B cell (primary cell): Measurements from ENCODE around the gene VLDLR. TPM values are rescaled to one million over a fixed set of nuclear protein-coding genes. Genes with fewer than 3 reads are reported as not detected.

Source experiments
- ATAC-seq: fragments of 200-7000 bp; cut with Tn5 transposase; one replicate; pipeline ENCODE4 v1.10.0; 2021; ENCODE audit warnings: low read depth, mild to moderate bottlenecking, moderate number of reproducible peaks, moderate library complexity
- CTCF ChIA-PET: fragments of 350-600 bp; sonication (Branson Sonifier 250); formaldehyde crosslinking; loops from one replicate; lab custom pipeline; 2021; ENCODE audit warnings: antibody characterized with exemption, inconsistent platforms; lab: Charles Lee
- POLR2A ChIA-PET: fragments of 350-600 bp; sonication (Branson Sonifier 250); formaldehyde crosslinking; loops from one replicate; lab custom pipeline; 2021; ENCODE audit warnings: antibody characterized with exemption; lab: Charles Lee
- DNase-seq: peaks from one replicate; pipeline ENCODE4 v3.0.0; 2013
- H2AFZ ChIP-seq: 2 replicates; pipeline ENCODE4 v1.6.1; 2012; ENCODE audit warnings: mild to moderate bottlenecking, low read depth, low read length; ENCODE audit not compliant: insufficient read depth, poor library complexity, severe bottlenecking
- H3K27ac ChIP-seq, 2 donors: 1 replicate in 1 of 2; 2 replicates in 1 of 2; pipeline ENCODE4 v1.5.1; 2012 to 2013; ENCODE audit warnings: low read length in 2 of 2, mild to moderate bottlenecking in 2 of 2, moderate library complexity in 1 of 2
- H3K27me3 ChIP-seq, 4 experiments: fragments of 200-600 bp in 1 of 4; sonication (generic) in 1 of 4; replicated peaks in 1 of 4; 1 replicate in 2 of 4; 2 replicates in 2 of 4; pipeline versions ENCODE4 v1.6.1 to v1.7.0; 2013 to 2016; ENCODE audit warnings: low read length in 3 of 4, mild to moderate bottlenecking in 2 of 4, mixed read lengths in 1 of 4, moderate library complexity in 1 of 4; ENCODE audit not compliant: insufficient read depth in 4 of 4, control insufficient read depth in 3 of 4; ENCODE audit errors: control extremely low read depth in 1 of 4
- H3K36me3 ChIP-seq, 2 experiments: replicated peaks in 1 of 2; 1 replicate in 1 of 2; 2 replicates in 1 of 2; pipeline versions ENCODE4 v1.6.1 to v1.7.1; 2013; ENCODE audit warnings: low read length in 1 of 2; ENCODE audit not compliant: insufficient read depth in 2 of 2, control insufficient read depth in 1 of 2; ENCODE audit errors: control extremely low read depth in 1 of 2, extremely low read depth in 1 of 2
- H3K4me1 ChIP-seq, 2 donors: fragments of 200-600 bp in 1 of 2; sonication (generic) in 1 of 2; 1 replicate in 1 of 2; 2 replicates in 1 of 2; pipeline versions ENCODE4 v1.5.1 to v1.6.1; 2013 to 2017; ENCODE audit warnings: low read length in 2 of 2; ENCODE audit not compliant: control insufficient read depth in 2 of 2, insufficient read depth in 2 of 2
- H3K4me2 ChIP-seq: replicated peaks from 2 replicates; pipeline ENCODE3; 2012; ENCODE audit warnings: mild to moderate bottlenecking, low read depth, low read length; ENCODE audit not compliant: poor library complexity, severe bottlenecking
- H3K4me3 ChIP-seq, 5 experiments: fragments of 200-600 bp in 1 of 5; sonication (generic) in 1 of 5; 1 replicate in 3 of 5; 2 replicates in 2 of 5; pipeline versions ENCODE4 v1.5.1 to v1.7.0; 2011 to 2016; ENCODE audit warnings: low read length in 4 of 5, mild to moderate bottlenecking in 4 of 5, low read depth in 2 of 5, control low read depth in 1 of 5, moderate library complexity in 1 of 5; ENCODE audit not compliant: insufficient read depth in 1 of 5; ENCODE audit errors: control extremely low read depth in 1 of 5, extremely low read depth in 1 of 5
- H3K79me2 ChIP-seq: fragments of 200-600 bp; sonication (generic); one replicate; pipeline ENCODE4 v1.6.0; 2016; ENCODE audit warnings: low read length; ENCODE audit not compliant: control insufficient read depth, insufficient read depth
- H3K9ac ChIP-seq: fragments of 200-600 bp; sonication (generic); 2 replicates; pipeline ENCODE4 v1.6.1; 2017; ENCODE audit warnings: mild to moderate bottlenecking, low read length, moderate library complexity
- H3K9me3 ChIP-seq, 3 donors: one replicate each; pipeline versions ENCODE4 v1.6.1 to v1.7.1; 2013; ENCODE audit warnings: low read length in 2 of 3; ENCODE audit not compliant: control insufficient read depth in 2 of 3, insufficient read depth in 1 of 3; ENCODE audit errors: control extremely low read depth in 1 of 3
- H4K20me1 ChIP-seq: 2 replicates; pipeline ENCODE4 v1.6.0; 2012; ENCODE audit warnings: mild to moderate bottlenecking, low read length; ENCODE audit not compliant: insufficient read depth, control insufficient read depth, poor library complexity, severe bottlenecking
- H3K27ac Mint-ChIP-seq: one replicate; pipeline ENCODE4 v1.8.0; 2021; ENCODE audit warnings: mixed read lengths
- H3K27me3 Mint-ChIP-seq: one replicate; pipeline ENCODE4 v1.8.0; 2021; ENCODE audit warnings: mixed read lengths
- H3K4me1 Mint-ChIP-seq: one replicate; pipeline ENCODE4 v1.8.0; 2021; ENCODE audit warnings: mixed read lengths
- H3K4me3 Mint-ChIP-seq: one replicate; pipeline ENCODE4 v1.8.0; 2021; ENCODE audit warnings: mixed read lengths
- H3K9me3 Mint-ChIP-seq: one replicate; pipeline ENCODE4 v1.8.0; 2022; ENCODE audit warnings: mixed read lengths; ENCODE audit not compliant: insufficient read depth
- EZH2 ChIP-seq: IDR thresholded peaks from 2 replicates; pipeline ENCODE4 v1.6.1; 2012; ENCODE audit warnings: borderline replicate concordance, low read depth, mild to moderate bottlenecking, moderate library complexity, low read length; ENCODE audit not compliant: insufficient read depth, poor library complexity, severe bottlenecking
- WGBS: methylation state at CpG from one replicate; pipeline ENCODE4 v1.1.5; 2013; ENCODE audit warnings: missing lambda C conversion rate; ENCODE audit not compliant: insufficient coverage; 5-methylcytosine and 5-hydroxymethylcytosine counted together
- intact Hi-C: fragments of 100-400 bp; cut with micrococcal nuclease; formaldehyde crosslinking; loops from one replicate; pipeline ENCODE4 v1.10.0; 2022
- polyA plus RNA-seq: library from polyadenylated mRNA; depleted of rRNA; stranded (reverse); fragments of >200 nt; gene quantifications from 2 replicates; pipeline ENCODE4 v1.2.3, GENCODE V29; 2012
- total RNA-seq, 2 donors: library from RNA; stranded (reverse); fragments of 120-200 nt in 1 of 2; gene quantifications; 1 replicate in 1 of 2; 2 replicates in 1 of 2; pipeline versions ENCODE4 v1.2.3 to v1.2.4, GENCODE V29; 2013 to 2022
- TF ChIP-seq, protein P1 (sequence below): fragments of 200-600 bp; IDR thresholded peaks from one replicate; pipeline ENCODE4 v1.8.0; 2022; ENCODE audit warnings: antibody characterized with exemption, mild to moderate bottlenecking

VLDLR gene
- total and polyA plus RNA-seq, 2 donors (not counting 1 experiment from before 2014, with no cell fraction given): 0.03 TPM; not detected in 1

DNA sequence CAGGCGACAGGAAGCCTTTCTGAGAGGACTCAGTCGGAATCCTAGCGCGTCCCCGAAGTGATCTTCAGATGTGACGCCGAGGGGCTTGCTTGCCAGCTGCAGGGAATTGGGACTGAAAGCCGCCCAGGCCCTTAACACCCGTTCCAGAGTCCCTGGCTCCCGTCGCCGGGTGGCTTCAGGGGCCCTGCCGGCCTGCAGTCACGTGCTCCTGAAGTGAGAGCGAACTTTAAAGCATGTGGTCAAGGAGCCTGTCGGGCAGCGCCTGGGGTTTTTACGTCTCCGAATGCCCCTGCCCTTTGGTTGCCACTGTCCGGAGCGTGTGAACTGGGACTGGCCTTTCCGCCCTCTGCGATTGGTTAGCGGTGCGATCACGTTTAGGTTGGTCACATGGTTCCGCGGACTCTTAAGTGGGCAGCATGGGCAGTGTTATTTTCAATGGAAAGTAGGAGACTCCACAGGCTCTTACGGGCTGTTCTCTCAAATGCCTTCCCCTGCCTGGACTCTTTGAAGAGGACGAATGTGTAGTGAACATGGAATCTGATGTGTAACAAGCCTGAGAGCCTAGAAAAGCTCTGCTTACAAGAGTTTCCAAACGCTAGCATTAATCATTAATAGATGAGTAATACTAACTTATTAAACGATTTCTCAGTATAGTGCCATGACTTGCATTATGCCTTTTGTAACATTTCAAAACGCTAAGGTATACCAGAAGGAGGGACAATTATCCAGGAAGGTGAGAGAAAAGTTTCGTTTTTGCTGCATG lies 1.9 kb downstream of the VLDLR start:
- H3K4me2 ChIP-seq: peak overlapping the region; percentile 85
- no peak for ATAC-seq
- peaks cover 0 to 45% (median 25%) of the 10 kb centered on the region in 4 experiments for H3K27me3 ChIP-seq
- intact Hi-C loops: no loop called here
- DNase-seq: peak; percentile 4
- no peaks in the 10 kb centered on the region for H3K79me2 ChIP-seq
- peak overlapping the region; percentile 67 for H2AFZ ChIP-seq
- H3K36me3 ChIP-seq: no peaks in the 10 kb centered on the region
- H4K20me1 ChIP-seq: no peaks in the 10 kb centered on the region
- peak overlapping the region in 2 of 5 experiments; percentile 8 to 44 for H3K4me3 ChIP-seq
- no peaks in the 10 kb centered on the region for H3K9me3 Mint-ChIP-seq
- peak overlapping the region; percentile 79 for H3K4me3 Mint-ChIP-seq
- H3K4me1 Mint-ChIP-seq: peaks cover 20% of the 10 kb centered on the region
- H3K27ac ChIP-seq: no peak overlapping the region
- peaks cover 59% of the 10 kb centered on the region for H3K27me3 Mint-ChIP-seq
- 23% methylated on average over 28 of the region's 34 CpGs for WGBS
- CTCF ChIA-PET: no interaction called here
- H3K9me3 ChIP-seq: peaks cover 0 to 6% (median 0%) of the 10 kb centered on the region in 3 donors
- H3K9ac ChIP-seq: peak overlapping the region; percentile 58
- POLR2A ChIA-PET: no interaction called here
- H3K4me1 ChIP-seq: peaks cover 17 to 24% of the 10 kb centered on the region in 2 donors
- H3K27ac Mint-ChIP-seq: no peak overlapping the region
- no peak for TF ChIP-seq EZH2
- TF ChIP-seq, protein P1, sequence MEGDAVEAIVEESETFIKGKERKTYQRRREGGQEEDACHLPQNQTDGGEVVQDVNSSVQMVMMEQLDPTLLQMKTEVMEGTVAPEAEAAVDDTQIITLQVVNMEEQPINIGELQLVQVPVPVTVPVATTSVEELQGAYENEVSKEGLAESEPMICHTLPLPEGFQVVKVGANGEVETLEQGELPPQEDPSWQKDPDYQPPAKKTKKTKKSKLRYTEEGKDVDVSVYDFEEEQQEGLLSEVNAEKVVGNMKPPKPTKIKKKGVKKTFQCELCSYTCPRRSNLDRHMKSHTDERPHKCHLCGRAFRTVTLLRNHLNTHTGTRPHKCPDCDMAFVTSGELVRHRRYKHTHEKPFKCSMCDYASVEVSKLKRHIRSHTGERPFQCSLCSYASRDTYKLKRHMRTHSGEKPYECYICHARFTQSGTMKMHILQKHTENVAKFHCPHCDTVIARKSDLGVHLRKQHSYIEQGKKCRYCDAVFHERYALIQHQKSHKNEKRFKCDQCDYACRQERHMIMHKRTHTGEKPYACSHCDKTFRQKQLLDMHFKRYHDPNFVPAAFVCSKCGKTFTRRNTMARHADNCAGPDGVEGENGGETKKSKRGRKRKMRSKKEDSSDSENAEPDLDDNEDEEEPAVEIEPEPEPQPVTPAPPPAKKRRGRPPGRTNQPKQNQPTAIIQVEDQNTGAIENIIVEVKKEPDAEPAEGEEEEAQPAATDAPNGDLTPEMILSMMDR: no peak

DNA sequence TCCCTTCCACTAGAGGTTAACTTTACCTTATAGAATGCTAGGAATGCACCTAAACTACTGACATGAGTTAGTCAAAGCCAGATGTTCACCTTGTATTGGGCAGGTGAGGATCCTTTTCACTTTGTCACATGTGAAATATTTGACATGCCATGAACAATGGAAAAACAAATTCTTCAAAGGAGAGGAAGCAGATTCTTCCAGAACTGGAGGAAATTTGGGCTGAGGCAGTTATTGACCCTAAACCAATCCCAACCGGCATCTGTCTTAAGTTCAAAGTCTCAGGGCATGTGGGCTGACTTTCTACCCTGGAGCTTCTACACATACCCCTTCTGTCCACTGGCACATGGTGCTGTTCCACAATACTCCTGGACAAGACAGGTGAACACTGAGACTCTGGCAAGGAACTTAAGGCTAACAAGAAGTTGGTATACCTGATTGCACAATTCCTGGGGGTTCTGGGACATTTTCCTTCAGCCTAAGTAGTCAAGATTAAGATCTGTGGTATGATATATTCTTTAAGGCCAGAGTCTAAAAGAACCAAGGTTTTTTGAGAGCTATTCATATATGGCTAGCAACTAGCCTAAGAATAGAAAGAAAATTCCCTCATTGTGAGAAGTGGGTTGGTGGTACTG lies 2.6 kb downstream of the VLDLR start:
- no peak overlapping the region for H3K27ac Mint-ChIP-seq
- Histone ChIP-seq H3K27me3 (peaks cover 0 to 41% (median 24%) of the 10 kb centered on the region in 4 experiments), H3K79me2 (no peaks in the 10 kb centered on the region), H3K9ac (no peak overlapping the region), H2AFZ (no peak overlapping the region), H4K20me1 (no peaks in the 10 kb centered on the region), H3K9me3 (peaks cover 0 to 6% (median 0%) of the 10 kb centered on the region in 3 donors), H3K4me1 (peaks cover 17 to 24% of the 10 kb centered on the region in 2 donors), H3K36me3 (no peaks in the 10 kb centered on the region), H3K27ac (no peak overlapping the region), H3K4me3 (no peak overlapping the region), H3K4me2 (no peak overlapping the region)
- ATAC-seq (no peak), DNase-seq (no peak)
- H3K4me3 Mint-ChIP-seq: peak overlapping the region; percentile 42
- ChIA-PET POLR2A (no interaction called here), CTCF (no interaction called here)
- intact Hi-C loops: no loop called here
- 80% methylated on average over 1 of the region's 1 CpG for WGBS
- TF ChIP-seq, protein P1: no peak
- no peak for TF ChIP-seq EZH2
- no peaks in the 10 kb centered on the region for H3K9me3 Mint-ChIP-seq
- peaks cover 53% of the 10 kb centered on the region for H3K27me3 Mint-ChIP-seq
- peaks cover 20% of the 10 kb centered on the region for H3K4me1 Mint-ChIP-seq
